HG03045 (cell line): ENCODE results near the gene CYP11A1.

Experiments used
- ATAC-seq: cut with Tn5 transposase; IDR thresholded peaks from one replicate; pipeline ENCODE4 v1.9.1; 2021; ENCODE audit warnings: mild to moderate bottlenecking, moderate library complexity; ENCODE audit not compliant: unreplicated experiment

The CYP11A1 gene

DNA sequence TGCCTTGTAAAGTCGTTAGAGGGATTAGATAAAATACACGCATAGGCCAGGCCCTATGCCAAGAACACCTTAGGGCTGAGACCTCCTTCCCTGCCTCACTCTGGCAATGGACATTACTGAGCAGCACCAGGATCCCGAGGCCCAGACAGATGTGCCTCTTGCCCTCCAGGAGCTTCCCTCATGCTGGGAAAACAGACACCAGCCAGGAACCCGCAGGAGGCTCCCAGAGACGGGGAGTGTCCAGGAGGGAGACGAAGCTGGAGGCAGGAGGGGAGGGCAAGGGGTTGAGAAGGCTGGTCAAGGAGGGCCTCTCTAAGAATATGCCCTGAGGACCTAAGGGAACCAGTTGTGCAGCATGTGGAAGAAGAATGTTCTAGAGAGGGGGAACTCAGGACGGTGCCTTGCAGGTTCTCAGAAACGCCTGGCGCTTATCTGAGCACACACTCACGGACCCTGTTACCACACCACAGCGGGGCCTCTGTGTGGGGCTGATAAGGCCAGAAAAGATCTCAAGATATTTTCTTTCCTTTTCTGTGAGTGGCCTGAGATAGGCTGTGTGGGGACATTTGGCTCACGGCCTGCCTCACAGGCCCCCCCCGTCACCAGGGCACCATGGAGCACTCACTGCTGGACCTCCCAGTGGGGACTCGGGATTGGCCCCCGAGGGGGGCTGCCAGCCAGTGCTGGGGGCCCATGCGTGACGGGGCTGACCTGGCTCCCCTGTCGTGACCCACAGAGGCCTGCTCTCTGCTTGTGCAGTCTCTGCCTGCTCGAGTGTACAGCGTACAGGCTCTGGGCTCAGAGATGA is 22.0 kb upstream of the CYP11A1 start:
- ATAC-seq, result no peak

DNA sequence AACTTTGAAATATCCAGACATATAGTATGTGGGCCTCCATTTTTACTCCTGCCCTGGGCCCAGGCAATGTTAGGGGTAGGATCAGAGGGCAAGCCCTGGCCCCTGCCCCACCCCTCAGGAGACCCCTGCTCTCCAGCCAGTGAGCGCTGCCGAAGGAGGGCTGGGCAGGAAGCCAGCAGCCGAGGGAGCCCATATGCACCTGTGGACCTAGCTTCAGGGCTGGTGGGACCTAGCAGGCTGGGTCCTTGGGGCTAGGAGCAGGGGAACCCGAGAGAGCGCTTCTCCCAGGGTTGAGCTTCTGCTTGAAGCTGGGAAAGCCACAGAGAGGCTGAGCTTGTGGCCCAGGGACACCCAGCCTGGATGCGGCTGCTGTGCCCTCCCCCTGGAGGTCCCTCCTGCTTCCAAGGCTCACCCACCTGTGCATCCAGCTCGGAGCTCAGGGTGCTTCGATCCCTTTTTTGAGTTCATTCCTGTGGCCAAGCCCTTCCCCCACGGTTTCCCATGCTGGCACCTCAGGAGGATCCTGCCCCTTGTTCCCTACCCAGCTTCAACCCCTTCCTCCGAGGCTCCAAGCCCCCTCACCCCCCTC is 21.0 kb upstream of the CYP11A1 start:
- ATAC-seq, result no peak

DNA sequence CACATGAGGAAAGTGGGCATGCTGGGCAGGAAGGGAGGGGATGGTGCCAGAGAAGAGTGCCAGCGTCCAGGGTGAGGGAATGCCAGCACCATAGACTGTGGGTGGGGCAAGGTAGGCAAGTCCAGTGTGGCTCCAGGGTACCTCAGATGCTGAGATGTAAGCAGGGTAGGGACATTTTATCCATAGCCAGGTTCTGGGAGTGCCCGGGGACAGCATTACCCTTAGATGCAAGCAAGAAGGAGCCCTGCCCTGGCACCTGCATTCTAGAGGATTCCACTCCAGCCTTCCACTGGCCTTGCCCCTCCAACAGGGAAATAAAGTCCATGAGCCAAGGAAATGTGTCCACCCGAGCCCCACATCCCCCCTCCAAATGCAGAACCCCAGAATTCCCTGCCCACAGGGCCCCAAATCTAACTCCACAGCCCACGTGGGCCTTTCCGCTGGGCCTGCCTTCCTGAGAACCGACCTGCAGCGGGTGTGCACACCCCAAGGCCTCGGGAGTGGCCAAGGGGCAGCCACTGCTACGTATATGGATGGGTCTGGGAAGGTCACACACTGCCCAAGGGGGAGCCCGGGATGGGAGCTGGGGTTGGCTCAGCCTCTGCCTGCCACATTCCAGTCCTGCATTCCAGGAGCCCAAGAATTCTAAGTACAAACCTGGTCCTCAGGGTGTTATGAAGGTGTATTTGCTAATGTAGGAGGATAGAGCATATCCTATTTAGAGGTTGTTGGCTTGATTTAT is 20.3 kb upstream of the CYP11A1 start:
- no peak for ATAC-seq

DNA sequence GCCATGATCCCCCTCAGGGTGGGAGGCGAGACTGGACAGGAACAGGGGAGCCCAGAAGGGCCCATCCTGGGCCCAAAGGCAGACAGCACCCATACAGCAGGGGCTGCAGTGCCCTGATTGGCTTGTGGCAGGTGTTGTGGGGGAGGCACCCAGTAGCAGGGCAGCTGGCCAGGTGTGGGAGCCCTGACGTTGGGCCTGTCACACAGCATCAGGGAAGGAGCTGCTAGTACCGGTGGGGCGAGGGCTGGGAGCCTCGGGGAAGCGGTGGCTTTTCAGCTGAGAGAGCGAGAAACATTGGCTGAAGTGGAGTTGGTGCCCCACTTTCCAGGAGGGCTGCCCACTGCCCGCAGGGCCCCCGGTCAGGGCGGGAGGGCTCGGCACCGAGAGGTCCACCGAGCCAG is 19.7 kb upstream of the CYP11A1 start:
- no peak for ATAC-seq

DNA sequence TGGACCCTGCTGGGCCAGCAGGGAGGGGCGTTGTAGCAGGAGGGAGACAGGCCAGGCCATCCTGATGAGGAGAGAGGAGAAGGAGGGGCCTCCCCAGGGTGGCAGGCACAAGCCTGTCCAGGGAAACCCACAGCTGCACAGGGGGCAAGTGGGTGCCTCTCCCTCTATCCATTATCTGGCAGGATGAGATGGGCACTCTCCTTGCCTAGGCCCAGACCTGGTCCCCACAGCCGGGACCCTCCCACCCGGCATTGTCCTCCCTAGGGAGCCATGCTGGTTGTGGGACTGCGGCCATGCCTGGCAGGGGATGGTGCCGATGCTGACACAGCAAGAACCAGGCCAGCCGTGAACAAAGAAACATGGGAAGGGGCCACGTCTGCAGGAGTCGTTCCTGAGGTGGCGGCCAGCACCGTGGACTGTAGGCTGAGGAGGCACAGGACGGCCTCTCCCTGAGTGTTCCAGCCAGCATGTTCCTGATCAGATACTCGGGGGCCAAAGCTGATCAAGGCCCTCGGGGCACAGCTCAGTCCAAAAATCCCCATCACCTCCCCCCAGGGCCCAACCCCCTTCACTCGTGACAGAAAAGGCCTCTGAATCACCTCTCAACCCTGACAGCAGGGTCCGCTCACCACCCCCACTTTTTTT is 19.2 kb upstream of the CYP11A1 start:
- no peak for ATAC-seq

DNA sequence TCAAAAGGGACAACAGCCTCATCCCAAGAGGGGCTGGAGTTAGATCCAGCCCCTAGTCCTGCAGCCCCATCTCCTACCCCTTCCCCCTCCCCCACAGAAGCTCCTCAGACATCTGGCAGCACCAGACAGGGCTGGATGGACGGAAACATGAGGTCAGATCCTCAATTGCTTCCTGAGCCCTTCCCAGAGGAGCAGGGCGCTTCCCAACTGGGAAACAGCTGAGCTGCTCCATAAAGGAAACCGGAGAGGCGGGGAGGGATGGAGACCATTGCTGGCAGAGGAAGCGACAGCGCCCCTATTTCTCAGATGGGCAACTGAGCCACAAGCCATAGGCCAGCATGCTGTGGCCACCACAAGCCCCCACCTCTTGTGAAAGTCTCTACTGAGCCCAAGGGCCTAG is 18.3 kb upstream of the CYP11A1 start:
- ATAC-seq, result no peak

DNA sequence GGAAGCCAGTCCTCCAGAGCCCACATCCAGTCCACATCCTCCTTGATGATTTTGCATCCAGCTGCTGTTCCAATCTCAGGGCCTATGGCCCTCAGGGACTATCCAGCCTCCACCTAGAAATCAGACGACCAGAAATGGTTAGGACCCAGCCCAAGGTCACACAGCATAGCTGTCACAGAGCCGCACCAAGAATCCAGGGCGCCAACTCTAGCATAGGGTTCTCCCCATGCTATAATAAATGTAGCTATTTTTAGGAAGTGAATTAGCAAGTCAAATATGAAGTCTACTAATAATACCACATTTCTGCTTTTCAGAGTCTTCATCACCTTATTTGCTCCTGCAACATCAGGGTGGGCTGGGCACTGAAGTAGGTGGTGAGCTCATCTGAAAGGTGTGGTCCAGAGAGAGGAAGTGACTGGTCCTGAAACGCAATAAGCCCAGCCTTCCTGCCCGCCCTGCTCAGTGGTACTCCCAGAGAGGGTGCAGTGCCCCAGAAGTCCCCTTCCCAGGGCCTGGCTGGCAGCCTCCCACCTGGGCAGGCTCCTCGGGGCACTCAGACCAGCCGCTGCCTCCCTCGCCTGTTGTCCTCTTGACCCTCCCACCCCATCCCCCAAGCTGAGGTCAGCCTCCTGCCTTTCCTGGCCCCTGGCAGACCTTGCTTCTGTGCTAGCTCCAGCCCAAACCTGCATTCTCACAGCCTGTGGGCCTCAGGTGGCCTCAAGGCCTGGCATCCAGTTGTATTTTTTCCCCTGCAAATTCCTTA is 17.6 kb upstream of the CYP11A1 start:
- ATAC-seq, result peak; percentile 59

DNA sequence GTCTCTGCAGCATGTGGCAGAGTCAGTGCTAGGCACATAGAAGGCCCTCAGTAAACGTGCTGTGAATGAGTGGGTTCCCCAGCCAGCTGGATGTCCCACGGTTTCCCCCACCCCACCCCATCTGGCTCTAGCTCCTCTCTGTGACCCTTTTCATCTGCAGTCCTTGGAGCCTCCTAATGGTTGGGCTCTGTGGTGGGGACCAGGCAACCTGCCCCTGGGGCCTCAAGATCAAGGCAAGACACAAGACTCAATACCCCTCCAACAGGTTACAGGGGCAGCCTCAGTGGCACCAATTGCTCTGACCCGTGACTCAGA is 17.1 kb upstream of the CYP11A1 start:
- ATAC-seq, result no peak

DNA sequence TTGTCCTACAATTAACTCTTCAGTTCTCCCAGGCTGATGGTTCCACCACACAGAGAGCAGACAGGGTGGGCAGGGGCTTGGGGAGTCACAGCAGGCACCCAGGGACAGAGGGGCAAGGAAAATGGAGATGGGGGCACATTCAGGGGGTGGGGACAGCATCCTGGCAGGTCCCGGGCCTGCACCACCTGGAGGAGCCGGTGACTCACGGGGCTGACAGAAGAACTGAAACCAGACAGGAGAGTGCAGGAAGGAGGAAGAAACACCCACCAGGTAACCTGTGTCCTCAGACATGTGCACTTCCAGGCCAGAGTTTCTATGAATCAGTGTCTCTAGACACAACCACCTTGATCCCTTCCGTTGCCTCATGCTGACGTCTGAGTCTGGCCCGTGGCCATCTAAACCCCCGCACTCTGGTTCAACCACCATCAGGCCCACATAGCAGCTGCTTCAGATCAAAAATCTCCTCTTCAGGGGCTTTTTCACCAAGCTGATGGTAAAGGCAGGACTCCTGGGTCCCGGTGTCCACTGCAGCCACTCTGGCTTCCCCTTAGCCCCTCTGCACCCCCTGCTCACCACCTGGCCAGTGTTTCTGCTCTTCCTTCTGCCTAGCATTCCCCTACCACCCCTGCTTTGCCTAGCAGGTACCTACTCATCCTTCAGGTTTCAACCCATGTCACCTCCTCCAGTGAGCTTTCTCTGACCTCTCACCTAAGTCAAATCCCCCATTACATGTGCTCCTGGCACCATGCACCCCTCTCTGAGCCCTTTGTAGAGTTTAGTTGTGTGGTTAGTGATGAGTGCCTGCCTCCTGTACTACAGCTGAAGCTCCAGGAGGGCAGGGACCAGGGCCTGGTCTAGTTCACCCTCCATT is 16.5 kb upstream of the CYP11A1 start:
- peak; percentile 32 for ATAC-seq

DNA sequence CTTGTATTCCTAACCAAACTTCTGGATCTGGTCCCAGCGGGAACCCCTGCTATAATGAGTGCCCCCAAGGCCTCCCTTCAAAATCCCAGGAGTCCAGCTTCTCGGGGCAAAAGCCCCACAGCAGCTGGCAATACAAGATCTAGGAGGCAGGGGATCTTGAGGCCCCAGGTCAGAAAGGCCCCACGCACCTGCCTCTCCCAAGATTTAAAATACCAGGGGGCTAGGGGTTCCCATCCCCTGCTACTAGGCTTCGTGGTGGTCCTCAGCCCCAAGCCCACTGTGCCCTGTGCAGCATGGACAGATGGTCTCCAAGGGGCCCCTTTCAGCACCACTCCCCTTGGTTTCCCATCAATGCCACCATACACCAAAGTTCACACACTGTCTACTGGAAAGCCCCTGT is 15.8 kb upstream of the CYP11A1 start:
- no peak for ATAC-seq

DNA sequence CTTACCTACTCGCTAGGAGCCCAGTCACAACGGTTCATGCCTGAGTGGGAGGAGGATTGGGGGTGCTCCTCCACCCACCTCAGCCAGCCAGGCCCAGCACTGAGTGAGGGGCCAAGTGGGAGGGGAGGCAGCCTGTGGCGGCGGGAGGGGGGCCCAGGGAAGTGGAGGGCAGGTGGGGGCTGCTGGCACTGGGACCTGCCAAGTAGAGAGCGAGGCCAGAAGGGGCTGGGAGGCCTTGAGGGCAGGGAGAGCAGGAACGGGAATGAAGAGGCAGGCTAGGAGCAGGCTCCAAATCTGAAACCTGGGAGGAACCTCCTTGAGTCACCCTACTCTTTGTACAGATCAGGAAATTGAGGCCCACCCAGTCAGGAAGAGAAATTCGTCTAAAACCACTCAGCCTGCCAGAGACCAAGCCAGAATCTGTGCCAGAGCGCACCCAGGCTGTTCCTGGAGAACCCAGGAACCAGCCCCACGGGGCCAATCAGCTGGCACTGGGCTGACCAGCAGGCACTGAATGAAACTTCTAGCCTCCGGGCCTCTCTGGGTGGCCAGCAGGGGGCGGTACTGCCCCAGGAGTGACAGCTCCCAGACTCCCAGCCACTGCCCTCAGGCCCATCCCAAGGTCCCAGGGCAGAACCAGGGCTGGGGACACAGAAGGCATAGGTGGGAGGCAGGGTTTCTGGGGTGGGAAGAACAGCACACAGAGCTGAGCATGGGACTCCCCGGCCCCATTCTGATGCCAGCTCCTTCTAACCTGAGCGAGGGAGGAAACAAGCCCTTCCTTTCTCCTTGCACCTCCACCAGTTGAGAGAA is 14.8 kb upstream of the CYP11A1 start:
- ATAC-seq, result peak; percentile 26

DNA sequence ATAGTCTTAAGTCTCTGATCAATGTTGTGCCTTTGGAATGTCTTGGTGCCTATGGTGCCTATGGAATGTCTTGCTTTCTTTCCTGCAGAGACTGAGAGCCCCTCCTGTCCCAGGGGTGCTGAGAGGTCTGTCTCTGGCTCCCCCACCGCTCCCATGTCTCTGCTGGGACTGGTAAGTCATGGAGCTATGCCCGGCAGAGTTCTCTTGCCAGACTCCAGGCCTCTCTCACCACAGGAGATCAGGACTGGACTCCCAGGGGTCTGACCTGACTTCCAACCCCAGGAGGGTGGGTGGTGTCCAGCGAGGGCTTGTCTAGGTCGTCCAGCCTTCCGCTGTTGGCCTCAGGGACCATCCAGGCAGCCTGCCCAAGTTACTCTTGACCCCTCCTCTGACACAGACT is 14.0 kb upstream of the CYP11A1 start:
- ATAC-seq, result no peak

DNA sequence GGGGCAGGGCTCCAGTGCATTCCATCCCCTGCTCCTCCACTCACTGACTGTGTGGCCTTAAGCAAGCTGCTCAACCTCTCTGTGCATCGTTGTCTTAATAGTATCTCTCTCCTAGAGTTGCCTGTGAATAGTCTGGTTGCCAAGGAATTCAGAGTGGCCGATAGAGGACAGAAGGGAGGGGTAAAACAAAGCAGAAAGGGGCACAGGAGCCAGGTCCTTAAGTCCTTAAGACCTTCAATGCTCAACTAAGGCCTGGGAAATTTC is 13.7 kb upstream of the CYP11A1 start:
- no peak for ATAC-seq

DNA sequence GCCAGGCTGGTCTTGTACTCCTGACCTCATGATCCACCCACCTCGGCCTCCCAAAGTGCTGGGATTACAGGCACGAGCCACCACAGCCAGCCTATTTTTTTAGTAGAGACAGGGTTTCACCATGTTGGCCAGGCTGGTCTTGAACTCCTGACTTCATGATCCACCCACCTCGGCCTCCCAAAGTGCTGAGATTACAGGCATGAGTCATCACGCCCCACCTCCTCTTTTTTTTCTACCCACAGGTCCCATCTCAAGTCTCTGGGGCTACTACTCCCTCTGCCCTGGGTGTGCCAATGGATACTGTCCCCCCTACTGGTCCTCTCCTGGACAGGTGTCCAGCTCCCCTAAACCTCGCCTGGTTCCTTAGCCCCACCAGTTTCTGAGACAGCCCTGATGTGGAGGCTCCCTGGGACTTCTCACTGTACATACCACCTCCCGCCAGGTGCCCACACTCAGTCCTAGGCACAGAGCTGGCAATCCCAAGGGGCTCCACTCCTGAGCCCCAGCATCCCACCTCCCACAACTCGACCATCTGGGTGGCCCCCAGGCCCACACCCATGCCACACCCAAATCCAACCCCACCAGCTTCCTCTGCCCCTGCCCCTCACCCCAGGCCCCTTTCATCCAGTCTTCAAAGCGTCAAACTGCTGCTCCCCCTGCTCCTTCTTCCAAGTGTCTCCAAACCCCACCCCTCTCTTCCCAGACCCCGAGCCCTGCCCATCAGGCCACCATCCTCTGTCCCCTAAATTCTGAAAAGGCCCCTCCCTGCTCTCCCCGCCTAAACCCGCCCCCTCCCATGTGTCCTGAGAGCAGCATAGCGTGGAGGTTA is 13.1 kb upstream of the CYP11A1 start:
- ATAC-seq, result no peak

DNA sequence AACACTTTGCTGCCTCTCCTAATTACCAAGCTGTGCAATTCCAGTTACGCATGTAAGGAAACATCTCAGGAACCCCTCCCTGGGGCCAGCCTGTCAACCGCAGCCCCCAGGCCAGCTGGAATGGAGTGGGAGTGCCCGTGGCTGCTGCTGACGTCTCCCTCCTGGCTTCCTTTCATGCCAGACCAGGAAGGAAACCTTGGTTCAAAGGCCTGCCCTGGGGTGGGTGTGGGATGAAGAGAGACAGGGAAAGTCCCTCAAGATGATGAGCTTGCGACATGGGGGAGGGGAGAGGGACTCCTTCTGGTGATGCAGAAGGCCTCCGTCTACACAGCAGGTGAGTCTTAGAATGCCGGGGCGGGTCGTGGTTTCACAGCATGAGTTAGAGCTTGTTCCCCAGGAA is 11.4 kb upstream of the CYP11A1 start:
- ATAC-seq, result no peak

DNA sequence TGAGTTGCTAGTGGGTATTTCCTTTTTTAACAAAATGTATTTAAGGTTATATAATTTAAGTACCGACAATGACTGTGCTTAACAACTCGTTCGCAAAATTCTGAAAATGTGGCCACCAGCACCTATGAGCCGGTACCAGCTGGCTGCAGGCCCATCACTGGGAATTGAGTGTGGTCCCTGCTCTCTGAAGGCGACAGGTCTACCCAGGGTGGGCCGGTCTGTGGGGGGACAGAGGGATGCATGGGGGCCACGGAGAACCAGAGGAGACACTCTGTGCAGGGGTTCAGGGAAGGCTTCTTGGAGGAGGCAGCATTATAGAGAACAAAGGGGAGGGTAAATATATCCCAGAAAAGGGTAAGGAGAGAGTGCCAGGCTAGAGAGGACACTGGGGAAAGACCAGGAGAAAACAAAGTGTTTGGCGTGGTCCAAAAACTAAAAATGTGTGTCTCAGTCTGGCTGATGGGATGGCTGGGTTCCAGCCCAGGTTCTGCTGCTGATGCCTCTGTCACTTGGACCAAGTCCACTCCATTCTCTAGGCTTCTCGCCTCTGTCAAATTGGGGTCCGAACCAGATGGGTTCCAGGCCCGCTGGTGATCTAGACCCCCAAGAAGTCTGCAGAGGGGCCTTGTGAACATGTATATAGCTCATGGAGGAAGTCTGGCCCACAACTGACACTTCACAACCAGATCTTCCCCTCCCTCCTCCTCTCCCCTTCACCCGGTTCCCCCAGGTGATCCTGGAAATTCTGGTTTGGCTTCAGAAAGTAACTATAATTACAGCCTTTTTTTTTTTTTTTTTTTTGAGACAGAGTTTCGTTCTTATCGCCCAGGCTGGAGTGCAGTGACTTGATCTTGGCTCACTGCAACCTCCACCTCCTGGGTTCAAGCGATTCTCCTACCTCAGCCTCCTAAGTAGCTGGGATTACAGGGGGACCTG is 10.7 kb upstream of the CYP11A1 start:
- ATAC-seq, result no peak

DNA sequence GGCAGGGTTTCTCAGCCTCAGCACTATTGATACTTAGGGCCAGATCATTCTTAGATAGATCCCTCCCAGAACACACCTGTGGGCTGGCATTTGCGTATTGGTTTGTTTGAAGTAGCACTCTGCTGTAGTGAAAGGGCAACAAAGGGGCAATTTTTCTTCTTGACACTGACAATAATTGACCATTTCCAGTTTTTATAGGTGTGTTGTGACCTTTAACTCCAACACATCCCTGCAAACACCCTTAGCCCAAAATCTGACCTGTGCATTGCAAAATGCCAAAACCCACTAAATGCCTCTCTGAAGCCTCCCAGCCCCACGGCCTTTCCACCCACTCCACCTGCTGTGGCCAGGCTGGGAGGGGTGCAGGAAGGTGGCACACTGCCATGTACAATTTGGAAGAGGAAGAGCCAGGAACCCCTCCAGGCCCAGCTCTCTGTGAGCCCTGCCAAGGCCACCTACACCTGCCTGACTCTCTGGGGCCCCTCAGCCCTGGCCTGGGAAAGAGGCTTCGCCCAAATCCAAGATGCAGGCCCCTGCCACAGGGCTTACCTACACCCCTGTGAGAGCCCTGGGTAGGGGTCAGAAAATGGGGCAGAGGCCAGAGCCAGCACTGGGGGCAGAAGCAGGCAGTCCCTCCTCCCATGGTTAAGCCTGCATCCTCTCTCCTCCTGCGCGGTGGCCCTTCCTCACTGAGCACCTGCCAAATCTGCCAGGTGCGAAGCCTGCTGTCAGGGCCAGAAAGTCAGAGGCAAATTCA is 9.6 kb upstream of the CYP11A1 start:
- ATAC-seq, result no peak
